Hematopoietic multipotent progenitor cell treated with erythropoietin and hydrocortisone succinate and interleukin-3 and kit ligand, for 8 days (in vitro differentiated cells): Measurements from ENCODE around the gene ARHGEF39.

Source experiments
- DNase-seq: peaks from one replicate; pipeline ENCODE4 v3.0.0-alpha.2; 2015

The ARHGEF39 gene

DNA sequence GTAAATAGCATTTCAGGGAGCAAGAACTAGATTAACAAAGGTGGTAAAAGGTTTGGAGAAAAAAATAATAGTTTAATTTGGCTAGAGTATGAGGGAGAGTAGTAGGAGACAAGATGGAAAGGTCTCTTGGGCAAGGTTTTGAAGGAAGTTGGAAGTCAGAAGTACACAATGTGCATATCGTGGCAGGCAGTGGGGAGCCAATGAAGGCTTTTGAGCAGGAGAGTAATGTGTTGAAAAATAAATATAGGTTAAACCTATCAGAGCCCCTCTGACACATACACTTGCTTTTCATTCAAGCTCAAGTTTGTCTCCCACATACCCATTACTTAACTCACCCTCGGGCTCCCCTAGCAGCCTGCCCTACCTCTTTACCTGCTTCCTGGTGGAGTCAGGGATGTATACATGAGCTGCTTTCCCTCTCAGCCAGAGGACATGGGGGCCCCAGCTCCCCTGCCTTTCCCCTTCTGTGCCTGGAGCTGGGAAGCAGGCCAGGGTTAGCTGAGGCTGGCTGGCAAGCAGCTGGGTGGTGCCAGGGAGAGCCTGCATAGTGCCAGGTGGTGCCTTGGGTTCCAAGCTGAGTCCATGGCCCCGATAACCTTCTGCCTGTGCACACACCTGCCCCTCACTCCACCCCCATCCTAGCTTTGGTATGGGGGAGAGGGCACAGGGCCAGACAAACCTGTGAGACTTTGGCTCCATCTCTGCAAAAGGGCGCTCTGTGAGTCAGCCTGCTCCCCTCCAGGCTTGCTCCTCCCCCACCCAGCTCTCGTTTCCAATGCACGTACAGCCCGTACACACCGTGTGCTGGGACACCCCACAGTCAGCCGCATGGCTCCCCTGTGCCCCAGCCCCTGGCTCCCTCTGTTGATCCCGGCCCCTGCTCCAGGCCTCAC is 8.4 kb upstream of the ARHGEF39 start, which contains the start of gene CA9:
Gene CA9, plus strand, starts transcription at position 797 of the 893 bp plus-strand sequence. Its CDS starts 32 bp downstream, at position 829.
- no peak for DNase-seq

DNA sequence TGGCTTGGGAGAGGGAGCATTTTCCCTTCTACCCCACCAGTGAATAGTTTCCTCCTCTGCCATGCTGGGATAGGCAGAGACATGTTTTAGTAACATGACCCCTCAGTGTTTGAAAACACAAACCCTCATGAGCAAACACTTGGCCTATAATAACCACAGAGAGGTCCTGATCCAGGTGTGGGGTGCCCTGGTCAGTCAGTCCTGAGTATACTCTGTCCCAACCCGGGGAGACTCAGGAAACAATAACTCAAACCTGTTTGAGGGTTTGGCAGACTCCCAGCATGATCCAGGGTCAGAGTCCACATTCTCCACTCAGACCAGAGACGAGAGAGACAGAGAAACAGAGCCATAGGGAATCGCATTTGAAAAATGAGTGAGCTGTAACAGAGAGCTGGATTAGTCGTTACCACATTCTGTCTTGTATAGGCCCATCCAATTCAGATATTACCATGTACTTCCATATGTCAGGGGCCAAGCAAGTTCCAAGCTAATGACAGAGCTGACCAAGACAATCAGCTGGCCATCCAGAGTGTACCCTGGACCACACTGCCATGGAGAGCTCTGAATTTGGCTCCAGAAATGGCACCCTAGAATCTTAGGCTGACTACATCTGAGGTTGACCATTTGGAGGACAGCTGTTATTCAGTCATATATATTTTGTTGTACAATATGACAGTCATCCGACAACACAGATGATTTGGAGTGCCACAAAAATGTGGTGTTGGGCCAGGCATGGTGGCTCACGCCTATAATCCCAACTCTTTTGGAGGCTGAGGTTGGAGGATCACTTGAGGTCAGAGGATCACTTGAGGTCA is 4.5 kb upstream of the ARHGEF39 start:
- no peak for DNase-seq

DNA sequence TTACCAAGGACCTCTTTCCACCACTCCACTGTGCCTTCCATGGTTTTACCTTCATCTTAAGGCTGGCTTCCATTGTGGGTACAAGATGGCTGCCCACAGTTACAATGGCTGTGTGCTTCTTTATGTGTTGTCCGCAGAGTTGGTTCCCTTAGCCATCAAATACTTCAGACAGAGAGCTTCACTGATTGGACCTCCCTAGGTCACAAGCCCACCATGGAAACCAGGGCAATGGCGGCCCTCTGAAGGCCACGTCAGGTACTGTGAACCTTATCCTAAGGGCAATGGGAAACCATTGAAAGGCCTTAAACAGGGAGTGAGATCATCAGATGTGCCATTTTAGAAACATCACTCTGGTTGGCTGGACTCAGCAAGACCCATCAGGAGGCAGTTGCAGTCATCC is 2.9 kb upstream of the ARHGEF39 start:
- DNase-seq: no peak

DNA sequence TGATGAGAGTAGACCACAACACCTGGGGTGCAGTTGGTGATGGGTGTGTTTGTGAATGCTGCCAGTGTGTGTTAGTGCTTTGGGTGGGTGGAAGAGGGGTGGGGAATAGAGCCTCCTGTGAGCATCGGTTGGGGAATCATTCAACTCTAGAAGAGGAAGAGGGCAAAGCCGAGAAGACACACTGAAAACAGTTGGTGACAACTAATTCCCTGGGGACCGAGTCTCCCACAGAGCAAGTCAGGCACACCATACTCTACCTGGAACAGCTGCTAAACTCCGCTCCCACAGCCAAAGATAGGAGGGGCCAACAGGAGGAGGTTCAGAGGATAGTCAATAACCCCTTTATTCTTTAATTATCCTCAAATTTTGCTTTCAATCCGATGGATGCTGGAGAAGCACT is 1.6 kb upstream of the ARHGEF39 start:
- no peak for DNase-seq

DNA sequence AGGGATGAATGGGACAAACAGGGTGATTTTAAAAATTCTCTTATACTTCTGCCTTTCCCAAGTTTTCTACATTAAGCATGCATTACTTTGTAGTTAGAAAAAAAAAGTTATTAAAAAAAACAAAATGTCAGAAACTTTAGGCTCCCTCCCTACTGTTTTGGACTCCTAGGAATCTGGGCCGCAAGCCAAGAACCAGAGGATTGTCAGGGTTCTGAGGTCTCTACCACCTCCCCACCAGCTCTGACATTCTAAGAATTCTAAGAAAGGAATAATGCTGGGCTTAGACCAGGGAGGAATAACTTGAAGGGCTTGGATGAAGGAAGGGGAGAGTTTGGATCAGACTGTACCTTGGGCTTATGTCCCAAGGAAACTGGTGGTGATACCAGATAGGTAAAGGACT is 1.1 kb upstream of the ARHGEF39 start:
- no peak for DNase-seq

DNA sequence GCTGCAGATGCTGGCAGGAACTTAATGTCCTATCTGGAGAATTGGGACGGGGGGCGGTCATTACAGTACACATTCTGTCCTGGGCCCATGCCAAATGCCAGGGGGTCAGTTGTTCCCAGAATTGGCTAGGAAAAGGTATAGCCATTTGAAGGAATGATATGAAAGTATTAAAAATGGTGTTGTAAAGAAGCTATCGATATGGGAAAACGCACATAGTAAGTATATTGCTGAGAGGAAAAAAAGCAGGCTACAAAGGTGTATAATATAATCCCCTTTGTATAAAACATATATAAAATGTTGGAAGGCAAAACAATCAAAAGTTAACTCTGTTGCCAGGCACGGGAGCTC is 450 bp upstream of the ARHGEF39 start:
- no peak for DNase-seq

DNA sequence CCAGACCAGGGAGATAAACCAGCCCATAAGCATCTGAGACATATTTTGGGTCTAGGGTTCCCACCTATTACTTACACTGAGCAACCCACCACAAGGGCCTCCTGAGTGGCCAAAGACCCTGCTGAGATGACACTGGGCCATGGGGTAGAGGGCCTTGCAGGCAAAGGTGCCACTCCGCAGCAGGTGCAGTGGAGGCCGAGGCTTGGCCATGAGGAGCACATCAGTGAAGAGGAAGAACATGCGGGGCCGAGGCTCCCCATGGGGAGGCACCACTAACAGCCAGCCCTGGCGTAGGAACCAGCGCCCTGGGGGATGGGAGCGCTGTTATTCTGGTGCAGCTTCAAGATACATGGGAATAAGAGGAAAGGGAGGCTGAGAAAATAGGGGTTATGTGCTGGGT is 2.6 kb downstream of the ARHGEF39 start:
- no peak for DNase-seq

DNA sequence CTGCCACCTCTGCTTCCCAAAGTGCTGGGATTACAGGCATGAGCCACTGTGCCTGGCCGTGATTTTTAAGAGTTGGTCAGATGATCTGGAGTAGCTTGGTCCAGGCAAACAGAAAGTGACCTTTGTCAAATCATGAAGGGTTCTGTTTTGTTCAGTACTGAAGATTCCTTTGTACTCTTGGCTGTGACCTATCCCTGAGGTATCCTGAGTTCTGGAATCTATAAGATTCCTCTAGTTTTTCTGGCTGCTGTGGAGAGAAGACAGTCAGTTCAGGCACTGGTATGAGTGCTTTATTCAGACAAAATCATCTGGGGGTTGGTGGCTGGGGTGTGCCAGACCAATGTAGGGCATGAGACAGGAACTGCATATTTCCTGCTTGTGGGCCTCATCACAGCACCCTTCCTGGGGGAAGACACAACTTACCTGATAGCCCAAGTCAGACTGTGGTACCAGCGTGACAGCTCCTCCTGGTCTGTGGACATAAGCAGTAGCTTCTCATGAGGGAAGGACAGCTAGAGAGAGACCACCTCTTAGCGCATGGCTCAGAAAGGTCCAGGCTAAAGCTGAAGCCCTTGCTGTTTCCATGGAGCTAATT is 3.1 kb downstream of the ARHGEF39 start:
- DNase-seq: no peak

DNA sequence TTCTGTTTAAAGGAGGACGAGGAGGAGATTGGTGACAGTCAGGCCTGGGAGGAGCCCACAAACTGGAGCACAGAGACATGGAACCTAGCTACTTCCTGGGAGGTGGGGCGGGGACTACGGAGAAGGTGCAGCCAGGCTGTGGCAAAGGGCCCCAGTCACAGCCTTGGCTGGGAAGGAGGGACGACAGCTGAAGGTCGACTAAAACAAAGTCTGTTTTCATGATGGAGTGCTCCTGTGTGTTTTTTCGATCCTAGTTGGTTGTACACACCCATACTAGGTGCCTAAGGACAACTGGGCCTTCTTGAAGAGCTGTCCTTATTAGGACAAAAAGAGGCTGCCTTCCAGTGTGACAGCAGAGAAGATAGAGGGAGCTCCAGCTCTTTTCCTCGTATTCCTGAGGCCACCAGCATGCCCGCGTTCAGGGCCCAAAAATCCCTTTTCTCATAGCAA is 4.0 kb downstream of the ARHGEF39 start:
- peak; percentile 19 for DNase-seq

DNA sequence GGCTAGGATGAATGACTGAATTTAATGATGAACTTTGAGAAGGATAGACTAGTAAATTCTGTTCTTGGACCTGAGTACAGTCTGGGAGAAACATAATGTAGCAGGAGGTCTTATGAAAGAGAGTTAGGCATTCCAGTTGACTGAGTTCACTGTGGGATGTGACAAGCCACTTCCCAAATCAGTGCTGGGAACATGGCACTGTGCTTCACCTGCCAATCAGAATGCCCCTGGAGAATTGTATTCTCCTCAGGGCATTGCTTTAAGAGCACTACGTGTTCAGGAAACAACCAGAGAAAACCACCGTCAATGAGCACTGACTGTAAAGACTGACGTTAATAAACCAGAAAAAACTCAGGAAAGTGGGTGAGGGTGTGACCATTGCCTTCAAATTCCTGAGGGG is 5.7 kb downstream of the ARHGEF39 start:
- DNase-seq: no peak

DNA sequence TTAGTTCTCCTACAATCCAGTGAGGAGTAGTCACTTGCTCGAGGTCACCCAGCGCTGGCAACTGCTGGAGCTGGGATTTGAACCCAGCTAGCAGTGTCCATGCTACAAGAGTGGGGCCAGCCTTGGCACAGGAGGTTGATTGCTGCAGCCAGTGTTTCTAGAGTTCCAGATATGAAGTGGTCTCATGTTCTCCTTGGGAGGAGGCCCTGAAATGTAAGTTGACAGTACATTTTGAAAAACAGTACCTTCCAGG is 6.1 kb downstream of the ARHGEF39 start:
- peak; percentile 65 for DNase-seq

DNA sequence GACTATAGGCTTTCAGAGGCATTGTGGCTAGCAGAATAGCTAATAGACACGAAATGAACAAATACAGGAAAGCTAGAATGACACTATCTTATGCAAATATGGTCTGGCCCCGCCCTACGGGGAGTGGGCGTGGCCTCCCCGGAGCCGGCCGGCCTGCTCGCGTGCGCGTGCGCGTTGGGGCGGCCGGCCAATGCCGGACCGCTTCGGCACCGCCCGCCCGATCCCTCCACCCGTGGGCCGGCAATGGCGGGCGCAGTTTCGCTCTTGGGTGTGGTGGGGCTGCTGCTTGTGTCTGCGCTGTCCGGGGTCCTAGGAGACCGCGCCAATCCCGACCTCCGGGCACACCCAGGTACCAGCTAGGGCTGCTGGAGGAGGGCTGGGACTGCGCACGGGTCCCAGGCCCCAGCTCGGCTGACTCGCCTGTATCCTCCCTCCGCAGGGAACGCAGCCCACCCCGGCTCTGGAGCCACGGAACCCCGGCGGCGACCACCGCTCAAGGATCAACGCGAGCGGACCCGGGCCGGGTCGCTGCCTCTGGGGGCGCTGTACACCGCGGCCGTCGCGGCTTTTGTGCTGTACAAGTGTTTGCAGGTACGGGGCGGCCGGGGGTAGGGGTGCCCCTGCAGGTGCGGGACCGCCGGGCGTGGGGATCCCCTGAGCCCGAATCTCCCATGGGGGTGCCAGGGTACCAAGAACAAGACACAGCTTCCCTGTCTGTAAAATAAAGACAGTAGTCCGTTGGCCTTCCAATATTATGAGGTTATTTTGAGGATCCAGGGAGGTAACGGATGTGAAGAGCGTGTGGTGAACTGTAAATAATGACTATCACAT is 6.6 kb downstream of the ARHGEF39 start, which contains the start of gene CCDC107:
Gene CCDC107, plus strand, starts transcription at position 156 of the 831 bp plus-strand sequence. Its CDS starts 88 bp downstream, at position 244.
- peak; percentile 86 for DNase-seq

DNA sequence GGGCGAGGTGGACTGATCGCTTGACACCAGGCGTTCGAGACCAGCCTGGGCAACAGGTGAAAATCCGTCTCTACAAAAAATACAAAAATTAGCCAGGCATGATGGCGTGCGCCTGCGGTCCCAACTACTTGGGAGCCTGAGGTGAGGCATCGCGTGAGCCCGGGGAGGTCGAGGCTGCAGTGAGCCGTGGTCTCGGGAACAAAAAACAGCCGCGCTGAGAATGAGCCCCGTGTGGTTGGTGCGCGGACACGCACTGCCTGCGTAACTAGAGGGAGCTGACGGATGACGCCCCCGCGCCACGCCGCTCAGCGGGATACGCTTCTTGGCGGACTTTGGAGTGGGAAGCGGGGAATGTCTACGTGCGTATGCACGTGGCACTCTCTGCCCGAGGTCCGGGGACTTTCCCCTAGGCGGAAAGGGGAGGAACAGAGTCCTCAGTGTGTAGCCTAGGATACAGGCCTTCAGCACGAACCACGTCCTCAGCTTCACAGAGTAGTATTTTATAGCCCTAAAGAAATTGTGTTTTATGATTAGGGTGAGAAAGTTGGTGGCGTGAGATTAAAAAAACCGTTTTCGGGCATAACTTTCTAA is 7.4 kb downstream of the ARHGEF39 start, which contains the start of gene RMRP:
Gene RMRP, minus strand, starts transcription at position 474 of the 591 bp plus-strand sequence.
- peak; percentile 99 for DNase-seq

DNA sequence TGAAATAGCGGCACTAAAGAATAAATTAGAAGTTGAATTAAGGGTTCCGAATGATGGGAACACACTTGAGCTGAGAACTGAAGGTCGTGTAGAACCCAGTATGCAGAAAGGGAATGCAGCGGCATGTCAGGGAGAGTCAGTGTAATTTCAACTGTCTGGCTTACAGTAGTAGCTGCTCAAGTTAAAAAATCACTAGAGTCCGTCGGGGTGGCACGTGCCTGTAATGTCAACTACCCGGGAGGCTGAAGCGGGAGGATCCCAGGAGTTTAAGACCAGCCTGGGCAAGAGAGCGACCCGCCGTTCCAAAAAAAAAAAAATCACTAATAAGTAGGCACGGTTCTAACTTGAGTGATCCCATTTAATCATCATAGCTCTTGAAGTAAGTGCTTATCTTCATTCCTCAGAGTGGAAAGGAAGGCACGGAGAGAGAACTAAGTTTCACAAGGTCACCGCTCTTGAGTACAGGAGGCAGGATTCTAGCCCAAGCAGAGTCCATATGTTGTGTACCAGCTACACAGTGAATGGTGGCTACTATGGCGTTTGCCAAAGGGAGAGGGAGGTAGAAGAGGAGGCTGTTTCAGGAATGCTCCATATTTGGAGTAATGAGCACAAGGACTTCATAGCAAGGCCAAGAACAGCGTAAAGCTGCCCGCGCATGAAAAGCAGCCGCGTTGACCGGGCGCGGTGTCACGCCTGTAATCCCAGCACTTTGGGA is 8.0 kb downstream of the ARHGEF39 start:
- DNase-seq: no peak

DNA sequence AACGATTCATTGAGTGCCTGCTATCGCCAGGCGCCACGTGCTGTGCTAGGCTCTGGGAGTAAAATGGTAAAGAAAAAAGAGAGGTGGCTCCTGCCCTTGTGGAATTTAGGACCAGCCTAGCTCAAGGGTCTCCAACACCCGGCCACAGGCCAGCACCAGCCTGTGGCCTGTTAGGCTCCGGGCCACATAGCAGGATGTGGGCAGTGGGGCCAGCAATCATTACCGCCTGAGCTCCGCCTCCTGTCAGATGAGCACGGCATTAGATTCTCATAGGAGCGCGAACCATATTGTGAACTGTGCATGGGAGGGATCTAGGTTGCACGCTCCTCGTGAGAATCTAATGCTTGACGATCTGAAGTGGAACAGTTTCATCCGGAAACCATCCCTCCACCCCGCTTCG is 8.6 kb downstream of the ARHGEF39 start:
- DNase-seq: no peak

DNA sequence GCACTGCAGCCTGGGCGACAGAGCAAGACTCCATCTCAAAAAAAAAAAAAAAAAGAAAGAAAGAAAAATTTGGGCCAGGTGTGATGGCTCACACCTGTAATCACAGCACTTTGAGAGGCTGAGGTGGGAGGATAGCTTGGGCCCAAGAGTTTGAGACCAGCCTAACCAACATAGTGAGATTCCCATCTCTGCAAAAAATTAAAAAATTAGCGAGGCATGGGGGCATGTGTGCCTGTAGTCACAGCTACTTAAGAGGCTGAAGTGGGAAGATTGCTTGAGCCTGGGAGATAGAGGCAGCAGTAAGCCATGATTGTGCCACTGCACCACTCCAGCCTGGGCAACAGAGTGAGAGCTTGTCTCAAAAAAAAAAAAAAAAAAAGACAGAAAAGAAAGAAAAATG is 11.4 kb downstream of the ARHGEF39 start:
- DNase-seq: no peak

DNA sequence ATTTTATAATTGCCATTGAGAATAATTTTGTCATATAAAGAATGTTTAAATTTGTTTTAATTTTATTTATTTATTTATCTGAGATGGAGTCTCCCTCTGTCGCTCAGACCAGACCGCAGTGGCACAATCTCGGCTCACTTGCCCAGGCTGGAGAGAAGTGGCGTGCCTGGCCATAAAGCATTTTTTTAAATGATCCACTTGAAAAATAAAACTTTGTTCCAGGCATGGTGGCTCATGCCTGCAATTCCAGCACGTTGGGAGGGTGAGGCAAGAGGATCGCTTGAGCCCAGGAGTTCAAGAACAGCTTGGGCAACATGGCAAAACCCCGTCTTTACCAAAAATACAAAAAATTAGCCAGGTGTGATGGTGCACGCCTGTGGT is 12.2 kb downstream of the ARHGEF39 start:
- DNase-seq: no peak

DNA sequence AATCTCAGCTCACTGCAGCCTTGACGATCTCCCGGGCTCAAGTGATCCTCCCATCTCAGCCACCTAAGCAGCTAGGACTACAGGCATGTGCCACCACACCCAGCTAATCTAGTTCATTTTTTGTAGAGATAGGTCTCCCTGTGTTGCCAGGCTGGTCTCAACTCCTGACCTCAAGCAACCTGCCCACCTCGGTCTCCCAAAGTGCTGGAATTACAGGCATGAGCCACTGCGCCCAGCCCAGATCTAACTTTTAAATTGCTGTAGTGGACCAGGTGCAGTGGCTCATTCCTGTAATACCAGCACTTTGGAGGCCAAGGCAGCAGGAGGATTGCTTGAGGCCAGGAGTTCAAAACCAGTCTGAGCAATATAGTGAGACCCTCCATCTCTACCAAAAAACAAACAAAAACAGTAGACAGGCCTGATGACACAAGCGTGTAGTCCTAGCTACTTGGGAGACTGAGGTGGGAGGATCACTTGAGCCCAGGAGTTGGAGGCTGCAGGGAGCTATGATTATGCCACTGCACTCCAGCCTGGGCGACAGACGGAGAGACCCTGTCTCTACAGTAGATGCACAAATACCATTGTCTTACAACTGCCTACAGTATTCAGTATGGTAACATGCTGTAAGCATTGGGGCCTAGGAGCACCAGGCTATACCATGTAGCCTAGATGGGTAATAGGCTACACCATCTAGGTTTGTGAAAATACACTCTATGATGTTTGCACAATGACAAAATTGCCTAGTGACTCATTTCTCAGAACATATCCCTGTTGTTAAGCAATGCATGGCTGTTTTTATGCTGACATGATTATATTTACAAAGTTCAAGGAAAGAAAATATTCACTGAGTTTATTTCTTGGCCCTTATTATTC is 12.8 kb downstream of the ARHGEF39 start:
- peak; percentile 51 for DNase-seq

DNA sequence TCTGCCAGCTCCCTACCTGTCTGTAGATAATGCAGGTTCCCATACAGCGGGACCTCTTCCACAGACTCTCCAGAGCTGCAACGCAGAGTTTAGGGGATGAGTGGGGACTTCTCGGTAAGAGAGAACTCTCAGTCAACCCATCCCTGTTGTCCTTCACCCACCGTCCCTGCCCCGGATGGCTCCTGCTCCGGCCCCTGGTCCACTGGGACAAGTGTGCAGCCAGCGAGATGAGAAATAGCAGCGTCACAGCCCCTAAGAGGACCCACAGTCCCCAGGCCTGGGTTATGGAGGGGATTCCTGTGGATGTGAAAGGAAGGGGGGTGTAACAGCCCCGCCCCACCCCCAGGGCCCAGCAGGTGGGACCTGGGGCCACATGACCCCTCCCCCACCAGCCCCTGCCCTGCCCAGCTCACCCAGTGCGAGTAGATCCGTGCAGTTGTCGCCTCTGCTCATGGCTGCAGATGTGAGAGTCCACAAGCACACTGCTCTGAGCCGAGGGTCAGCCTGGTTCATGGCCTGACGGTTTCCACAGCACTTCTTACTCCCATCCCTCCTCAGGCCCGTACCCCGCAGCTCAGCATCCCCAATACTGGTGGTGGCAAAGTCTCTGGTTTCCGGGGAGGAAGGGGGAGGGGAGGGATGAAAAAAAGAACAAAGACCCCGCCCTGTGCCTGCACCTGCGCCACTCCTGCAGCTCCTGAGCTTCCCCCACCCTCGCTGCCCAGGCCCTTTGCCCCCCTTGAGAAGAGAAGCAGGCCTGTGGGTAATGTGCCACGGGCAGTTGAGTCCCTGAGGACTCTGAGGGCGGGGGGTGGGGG is 14.4 kb downstream of the ARHGEF39 start, which contains the start of gene SIT1:
Gene SIT1, minus strand, starts transcription at position 591 of the 818 bp plus-strand sequence. Its CDS starts 78 bp downstream, at position 513.
- DNase-seq: no peak
